GM19351 (cell line): ENCODE measurements around the gene PANK3.
"Not testable (repeated sequence)": the region's sequence is repeated elsewhere in the genome, so short reads cannot be mapped to it uniquely, and the experiment has no call there.

Experiments
- ATAC-seq: cut with Tn5 transposase; IDR thresholded peaks from one replicate; pipeline ENCODE4 v1.9.1; 2021; ENCODE audit warnings: mild to moderate bottlenecking, moderate library complexity; ENCODE audit not compliant: unreplicated experiment

Gene PANK3

GRCh38 chr5:168596122-168596521 is 17.0 kb upstream of the PANK3 start:
- ATAC-seq = not testable (repeated sequence)

- ATAC-seq = no peak
These were observed 12.8 kb upstream of the PANK3 start for GRCh38 chr5:168592014-168592368.

- ATAC-seq = no peak
These were observed 12.3 kb upstream of the PANK3 start for GRCh38 chr5:168591302-168592013.

GRCh38 chr5:168590666-168591065 is 11.5 kb upstream of the PANK3 start:
- no peak for ATAC-seq

- no peak for ATAC-seq
These were observed 8.8 kb upstream of the PANK3 start for GRCh38 chr5:168587987-168588386.

- peak; percentile 22 for ATAC-seq
These were observed 6.1 kb upstream of the PANK3 start for GRCh38 chr5:168585119-168585856.

- peak; percentile 27 for ATAC-seq
These were observed 4.7 kb upstream of the PANK3 start for GRCh38 chr5:168583742-168584482.

GRCh38 chr5:168580814-168581469 is 1.8 kb upstream of the PANK3 start:
- ATAC-seq = not testable (repeated sequence)

- no peak for ATAC-seq
These were observed 1.0 kb upstream of the PANK3 start for GRCh38 chr5:168580227-168580508.

GRCh38 chr5:168579488-168580226 is 489 bp upstream of the PANK3 start:
- ATAC-seq = peak; percentile 89

GRCh38 chr5:168578006-168578405 is 1.2 kb downstream of the PANK3 start:
- no peak for ATAC-seq

- ATAC-seq = no peak
These were observed 3.5 kb downstream of the PANK3 start for GRCh38 chr5:168575391-168576372.

GRCh38 chr5:168574156-168574555 is 5.0 kb downstream of the PANK3 start:
- ATAC-seq = not testable (repeated sequence)

- not testable (repeated sequence) for ATAC-seq
These were observed 5.5 kb downstream of the PANK3 start for GRCh38 chr5:168573663-168574062.

GRCh38 chr5:168570490-168571328 is 8.5 kb downstream of the PANK3 start:
- no peak for ATAC-seq

GRCh38 chr5:168568738-168569137 is 10.4 kb downstream of the PANK3 start:
- ATAC-seq = no peak

- no peak for ATAC-seq
These were observed 15.2 kb downstream of the PANK3 start for GRCh38 chr5:168563959-168564358.

- ATAC-seq = no peak
These were observed 16.9 kb downstream of the PANK3 start for GRCh38 chr5:168562279-168562678.

- no peak for ATAC-seq
These were observed 21.8 kb downstream of the PANK3 start for GRCh38 chr5:168557389-168557788.
